Measurements from ENCODE around the gene CBFB.

- TF ChIP-seq CTCF (conservative IDR thresholded peaks at IDR 0.05; ENCODE audit: low read depth, low read length), result no peak; the same call in 1 of the 2 replicates
- TF ChIP-seq EZH2 (IDR thresholded peaks at IDR 0.05; ENCODE audit: borderline replicate concordance, low read depth, low read length, poor library complexity, severe bottlenecking), result no peak
Observed at GRCh38 chr16:67028696-67029253, at the start of gene CBFB.
